ENCODE results near the gene ENTPD7. TPM values are rescaled to one million over a fixed set of nuclear protein-coding genes. Genes with fewer than 3 reads are reported as not detected.

ENTPD7 gene
- total and polyA plus RNA-seq, 2 of the 8 experiments (the other 6 are each of a cell fraction or from before 2014, with no cell fraction given): 5.0 to 15.6 TPM

DNA sequence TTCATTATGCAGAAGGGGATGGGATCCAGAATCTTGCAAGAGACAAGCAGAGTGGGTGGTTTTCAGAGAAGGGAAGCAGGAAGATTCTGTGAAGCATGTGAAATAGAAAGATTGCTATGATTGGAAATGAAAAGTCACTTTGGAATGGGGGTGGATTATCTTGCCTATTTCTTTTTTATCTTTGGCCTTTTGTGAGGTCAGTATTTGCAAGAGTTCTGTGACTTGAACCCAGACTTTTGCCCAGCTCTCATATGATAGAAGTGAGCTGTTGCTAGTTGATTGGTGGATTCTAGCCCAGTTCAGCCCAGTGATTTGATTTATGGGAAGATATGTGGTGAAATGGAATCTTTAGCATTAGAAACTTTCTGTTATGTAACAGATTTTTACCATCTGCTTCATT, 17.1 kb downstream of the ENTPD7 start:
- no peak overlapping the region for H2AK5ac ChIP-seq (ENCODE audit: low read depth, low read length)
- no peak overlapping the region for H4K5ac ChIP-seq (ENCODE audit: insufficient read length, low read depth, low read length)
- no peak overlapping the region for H3K9ac ChIP-seq (replicated peaks in 1 of 4; ENCODE audit: extremely low read depth in 1 of 4, low read depth in 3 of 4, low read length in 3 of 4)
- no peaks in the 10 kb centered on the region for H3K9me3 ChIP-seq (ENCODE audit: insufficient read depth in 2 of 2, low read depth in 1 of 2, low read length in 1 of 2)
- FAIRE-seq (no peak), DNase-seq (ENCODE audit: low read depth in 1 of 2, low spot score in 2 of 2) (no peak)
- no peak for TF ChIP-seq GTF2F1 (IDR thresholded peaks at IDR 0.05; ENCODE audit: borderline replicate concordance, low read depth, low read length)
- no peak for TF ChIP-seq RNF2 (IDR thresholded peaks at IDR 0.05; ENCODE audit: borderline replicate concordance, low read depth, low read length, missing control alignments, poor library complexity, severe bottlenecking)
- no peak for TF ChIP-seq SP1 (IDR thresholded peaks at IDR 0.05; ENCODE audit: low read depth, low read length)
- no peak for TF ChIP-seq TEAD4 (IDR thresholded peaks at IDR 0.05; ENCODE audit: low read depth, low read length)
- no peak for TF ChIP-seq TBP (IDR thresholded peaks at IDR 0.05; ENCODE audit: low read depth, low read length)
- no peak for TF ChIP-seq CHD1 (IDR thresholded peaks at IDR 0.05; ENCODE audit: low read depth, low read length)
- no peak for TF ChIP-seq NRF1 (IDR thresholded peaks at IDR 0.05; ENCODE audit: low read depth, low read length)
- TF ChIP-seq MAFK (IDR thresholded peaks at IDR 0.05; ENCODE audit: low read depth, low read length): no peak
- no peak for TF ChIP-seq POU5F1 (IDR thresholded peaks at IDR 0.05; ENCODE audit: low read depth, low read length)
- no peak overlapping the region for H2BK12ac ChIP-seq (ENCODE audit: low read depth, low read length)
- H2BK20ac ChIP-seq (ENCODE audit: low read length): no peak overlapping the region
- no peaks in the 10 kb centered on the region for H3K79me1 ChIP-seq (ENCODE audit: low read depth, low read length)
- no peak overlapping the region for H3K4me3 ChIP-seq (ENCODE audit: extremely low read depth in 1 of 4, insufficient read depth in 2 of 4, low read depth in 3 of 4, low read length in 4 of 4)
- no peak overlapping the region for H4K8ac ChIP-seq (ENCODE audit: extremely low read depth, insufficient read depth, low read length)
- ChIA-PET POLR2A (ENCODE audit: partially characterized antibody) (no interaction called here), CTCF (ENCODE audit: partially characterized antibody) (interaction anchor here (1.1 kb wide), 1 partner anchor 34 kb away, joined by 3 read pairs; no protein-coding TSS in a partner anchor)
- peaks cover 0 to 2% of the 10 kb centered on the region in 2 experiments for H4K20me1 ChIP-seq (replicated peaks in 1 of 2; ENCODE audit: control insufficient read depth in 1 of 2, insufficient read depth in 2 of 2, low read length in 2 of 2)
- no peak overlapping the region for H3K14ac ChIP-seq (ENCODE audit: insufficient read length)
- H3K23me2 ChIP-seq (ENCODE audit: low read depth, low read length): no peaks in the 10 kb centered on the region
- H3K56ac ChIP-seq (replicated peaks; ENCODE audit: insufficient read length, low read depth, low read length): no peak overlapping the region
- H3K18ac ChIP-seq (ENCODE audit: extremely low read depth, low read length): no peak overlapping the region
- H3K79me2 ChIP-seq (ENCODE audit: control insufficient read depth in 1 of 2, insufficient read depth in 2 of 2, low read length in 2 of 2): no peaks in the 10 kb centered on the region
- peaks cover 0 to 10% (median 8%) of the 10 kb centered on the region in 4 experiments; a peak in 5 of 8 replicates for H3K36me3 ChIP-seq (ENCODE audit: control insufficient read depth in 2 of 4, insufficient read depth in 4 of 4, low read length in 3 of 4)
- no peaks in the 10 kb centered on the region for H3K4me1 ChIP-seq (replicated peaks in 1 of 4; ENCODE audit: control insufficient read depth in 3 of 4, insufficient read depth in 4 of 4, low read length in 3 of 4)
- H3K27me3 ChIP-seq (replicated peaks in 1 of 4; ENCODE audit: control insufficient read depth in 3 of 4, extremely low read depth in 1 of 4, insufficient read depth in 3 of 4, low read length in 3 of 4): no peaks in the 10 kb centered on the region
- H3K4ac ChIP-seq (replicated peaks; ENCODE audit: insufficient read length, low read depth, low read length): no peak overlapping the region
- no peak overlapping the region for H3K4me2 ChIP-seq (ENCODE audit: insufficient read depth in 1 of 2, low read depth in 2 of 2, low read length in 2 of 2)
- H2AFZ ChIP-seq (ENCODE audit: low read length): no peak overlapping the region
- no peak overlapping the region for H4K91ac ChIP-seq (replicated peaks; ENCODE audit: insufficient read length, low read length)
- H3K27ac ChIP-seq (ENCODE audit: low read depth, low read length): no peak overlapping the region
- no peak overlapping the region for H2BK5ac ChIP-seq (ENCODE audit: low read depth, low read length)
- no peak overlapping the region for H3K23ac ChIP-seq (ENCODE audit: insufficient read length)
- H2BK120ac ChIP-seq (replicated peaks; ENCODE audit: low read depth, low read length): no peak overlapping the region
- no peak overlapping the region for H2BK15ac ChIP-seq (ENCODE audit: low read length)
